ENCODE results near the gene ATAD3A.

DNA sequence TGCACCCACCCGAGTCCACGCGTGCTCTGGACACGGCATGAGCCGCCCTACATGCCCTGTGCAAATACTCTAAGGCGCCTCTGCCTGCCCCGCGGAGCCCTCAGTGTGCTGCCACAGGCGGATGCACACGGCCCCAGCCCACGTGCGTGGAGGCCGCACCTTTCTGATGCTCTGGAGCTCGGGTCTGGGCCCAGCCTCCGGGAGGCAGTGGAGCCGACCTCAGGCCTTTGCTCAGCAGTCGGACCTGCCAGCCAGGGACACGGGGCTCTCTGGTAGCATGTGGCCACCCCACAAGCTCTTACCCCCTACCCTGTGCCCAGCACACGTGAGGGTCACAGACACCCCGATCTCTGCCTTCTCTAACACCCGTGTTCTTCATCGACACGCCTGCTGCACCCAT, 26.4 kb downstream of the ATAD3A start:
- TF ChIP-seq, protein P1, sequence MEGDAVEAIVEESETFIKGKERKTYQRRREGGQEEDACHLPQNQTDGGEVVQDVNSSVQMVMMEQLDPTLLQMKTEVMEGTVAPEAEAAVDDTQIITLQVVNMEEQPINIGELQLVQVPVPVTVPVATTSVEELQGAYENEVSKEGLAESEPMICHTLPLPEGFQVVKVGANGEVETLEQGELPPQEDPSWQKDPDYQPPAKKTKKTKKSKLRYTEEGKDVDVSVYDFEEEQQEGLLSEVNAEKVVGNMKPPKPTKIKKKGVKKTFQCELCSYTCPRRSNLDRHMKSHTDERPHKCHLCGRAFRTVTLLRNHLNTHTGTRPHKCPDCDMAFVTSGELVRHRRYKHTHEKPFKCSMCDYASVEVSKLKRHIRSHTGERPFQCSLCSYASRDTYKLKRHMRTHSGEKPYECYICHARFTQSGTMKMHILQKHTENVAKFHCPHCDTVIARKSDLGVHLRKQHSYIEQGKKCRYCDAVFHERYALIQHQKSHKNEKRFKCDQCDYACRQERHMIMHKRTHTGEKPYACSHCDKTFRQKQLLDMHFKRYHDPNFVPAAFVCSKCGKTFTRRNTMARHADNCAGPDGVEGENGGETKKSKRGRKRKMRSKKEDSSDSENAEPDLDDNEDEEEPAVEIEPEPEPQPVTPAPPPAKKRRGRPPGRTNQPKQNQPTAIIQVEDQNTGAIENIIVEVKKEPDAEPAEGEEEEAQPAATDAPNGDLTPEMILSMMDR (IDR thresholded peaks at IDR 0.05; ENCODE audit: low read depth, low read length), result no peak
- no peak for TF ChIP-seq EZH2phosphoT487 (IDR thresholded peaks at IDR 0.05; ENCODE audit: low read depth)
